SK-N-SH treated with all-trans-retinoic acid at 6 μM for 48 hours (cell line): ENCODE results near the gene COL26A1.

Experiments used
- ATAC-seq: fragments of 200-7000 bp; cut with Tn5 transposase; 3 replicates; pipeline ENCODE4 v1.9.1; 2020; ENCODE audit warnings: mild to moderate bottlenecking, moderate library complexity
- ARNTL ChIP-seq: fragments of 450-650 bp; formaldehyde crosslinking; IDR thresholded peaks from 2 replicates; pipeline ENCODE4 v1.5.0; 2020; ENCODE audit warnings: low read depth, mild to moderate bottlenecking, moderate library complexity, borderline replicate concordance
- BACH2 ChIP-seq: fragments of 250-450 bp; sonication (Bioruptor Pico); IDR thresholded peaks from 2 replicates; pipeline ENCODE4 v1.9.0; 2021; ENCODE audit warnings: mild to moderate bottlenecking, borderline replicate concordance
- CREB5 ChIP-seq: fragments of 250-450 bp; sonication (Bioruptor Pico); IDR thresholded peaks from 2 replicates; pipeline ENCODE4 v1.5.1; 2020; ENCODE audit warnings: low read depth, mild to moderate bottlenecking, moderate library complexity
- CSDC2 ChIP-seq: fragments of 250-450 bp; sonication (Bioruptor Pico); IDR thresholded peaks from 2 replicates; pipeline ENCODE4 v1.5.0; 2020; ENCODE audit warnings: mild to moderate bottlenecking, moderate library complexity
- CSRNP3 ChIP-seq: fragments of 250-450 bp; sonication (Bioruptor Pico); IDR thresholded peaks from 2 replicates; pipeline ENCODE4 v1.5.1; 2021; ENCODE audit warnings: mild to moderate bottlenecking, moderate library complexity
- ESRRG ChIP-seq: fragments of 250-450 bp; sonication (Bioruptor Pico); IDR thresholded peaks from 2 replicates; pipeline ENCODE4 v1.6.1; 2021; ENCODE audit warnings: mild to moderate bottlenecking
- GLIS3 ChIP-seq: fragments of 250-450 bp; sonication (Bioruptor Pico); IDR thresholded peaks from 2 replicates; pipeline ENCODE4 v1.5.0; 2020; ENCODE audit warnings: mild to moderate bottlenecking, moderate library complexity
- ISL1 ChIP-seq: fragments of 250-450 bp; sonication (Bioruptor Pico); IDR thresholded peaks from 2 replicates; pipeline ENCODE4 v2.1.2; 2022; ENCODE audit warnings: mild to moderate bottlenecking, moderate library complexity
- OSR1 ChIP-seq: fragments of 250-450 bp; sonication (Bioruptor Pico); IDR thresholded peaks from 2 replicates; pipeline ENCODE4 v1.8.0; 2022; ENCODE audit warnings: moderate library complexity, mild to moderate bottlenecking, inconsistent platforms
- PPARA ChIP-seq: fragments of 250-450 bp; sonication (Bioruptor Pico); IDR thresholded peaks from 2 replicates; pipeline ENCODE4 v1.5.0; 2020; ENCODE audit warnings: mild to moderate bottlenecking, borderline replicate concordance
- RARB ChIP-seq: fragments of 250-450 bp; sonication (Bioruptor Pico); IDR thresholded peaks from 2 replicates; pipeline ENCODE4 v1.8.0; 2021; ENCODE audit warnings: mild to moderate bottlenecking, moderate library complexity
- SNAI2 ChIP-seq: fragments of 250-450 bp; sonication (Bioruptor Pico); IDR thresholded peaks from 2 replicates; pipeline ENCODE4 v1.5.0; 2020; ENCODE audit warnings: mild to moderate bottlenecking, moderate library complexity
- TCF4 ChIP-seq: fragments of 250-450 bp; sonication (Bioruptor Pico); IDR thresholded peaks from 2 replicates; pipeline ENCODE4 v1.8.0; 2021; ENCODE audit warnings: mild to moderate bottlenecking, moderate library complexity, borderline replicate concordance
- TOX ChIP-seq: fragments of 250-450 bp; sonication (Bioruptor Pico); IDR thresholded peaks from 2 replicates; pipeline ENCODE4 v1.8.0; 2021; ENCODE audit warnings: mild to moderate bottlenecking, moderate library complexity, borderline replicate concordance
- ZC3H10 ChIP-seq: fragments of 250-450 bp; sonication (Bioruptor Pico); IDR thresholded peaks from 2 replicates; pipeline ENCODE4 v1.5.1; 2021; ENCODE audit warnings: mild to moderate bottlenecking, moderate library complexity
- ZFP30 ChIP-seq: fragments of 450-650 bp; formaldehyde crosslinking; IDR thresholded peaks from 2 replicates; pipeline ENCODE4 v1.5.0; 2022; ENCODE audit warnings: mild to moderate bottlenecking, moderate library complexity
- ZNF70 ChIP-seq: fragments of 450-650 bp; formaldehyde crosslinking; IDR thresholded peaks from 2 replicates; pipeline ENCODE4 v1.5.0; 2020; ENCODE audit warnings: mild to moderate bottlenecking, moderate library complexity
- ZNF8 ChIP-seq: fragments of 450-650 bp; formaldehyde crosslinking; IDR thresholded peaks from 2 replicates; pipeline ENCODE4 v1.5.0; 2020; ENCODE audit warnings: mild to moderate bottlenecking, moderate library complexity
- TF ChIP-seq, protein P1 (sequence below): fragments of 250-450 bp; sonication (Bioruptor Pico); IDR thresholded peaks from 2 replicates; pipeline ENCODE4 v1.8.0; 2020; ENCODE audit warnings: mild to moderate bottlenecking, moderate library complexity, borderline replicate concordance

The COL26A1 gene

GRCh38 chr7:101556453-101556968 is 193.8 kb downstream of the COL26A1 start (continued):
- no peak for TF ChIP-seq CREB5 (CRISPR knock-in tag)

- ATAC-seq = no peak
- TF ChIP-seq TCF4 (no peak), CSDC2 (CRISPR knock-in tag) (no peak), ZFP30 (CRISPR knock-in tag) (no peak), CSRNP3 (CRISPR knock-in tag) (no peak), PPARA (CRISPR knock-in tag) (no peak)
- TF ChIP-seq, protein P1, sequence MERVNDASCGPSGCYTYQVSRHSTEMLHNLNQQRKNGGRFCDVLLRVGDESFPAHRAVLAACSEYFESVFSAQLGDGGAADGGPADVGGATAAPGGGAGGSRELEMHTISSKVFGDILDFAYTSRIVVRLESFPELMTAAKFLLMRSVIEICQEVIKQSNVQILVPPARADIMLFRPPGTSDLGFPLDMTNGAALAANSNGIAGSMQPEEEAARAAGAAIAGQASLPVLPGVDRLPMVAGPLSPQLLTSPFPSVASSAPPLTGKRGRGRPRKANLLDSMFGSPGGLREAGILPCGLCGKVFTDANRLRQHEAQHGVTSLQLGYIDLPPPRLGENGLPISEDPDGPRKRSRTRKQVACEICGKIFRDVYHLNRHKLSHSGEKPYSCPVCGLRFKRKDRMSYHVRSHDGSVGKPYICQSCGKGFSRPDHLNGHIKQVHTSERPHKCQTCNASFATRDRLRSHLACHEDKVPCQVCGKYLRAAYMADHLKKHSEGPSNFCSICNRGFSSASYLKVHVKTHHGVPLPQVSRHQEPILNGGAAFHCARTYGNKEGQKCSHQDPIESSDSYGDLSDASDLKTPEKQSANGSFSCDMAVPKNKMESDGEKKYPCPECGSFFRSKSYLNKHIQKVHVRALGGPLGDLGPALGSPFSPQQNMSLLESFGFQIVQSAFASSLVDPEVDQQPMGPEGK = no peak
- TF ChIP-seq, all 23 proteins: peak for 0
Observed at GRCh38 chr7:101557421-101557820, 194.7 kb downstream of the COL26A1 start.

DNA sequence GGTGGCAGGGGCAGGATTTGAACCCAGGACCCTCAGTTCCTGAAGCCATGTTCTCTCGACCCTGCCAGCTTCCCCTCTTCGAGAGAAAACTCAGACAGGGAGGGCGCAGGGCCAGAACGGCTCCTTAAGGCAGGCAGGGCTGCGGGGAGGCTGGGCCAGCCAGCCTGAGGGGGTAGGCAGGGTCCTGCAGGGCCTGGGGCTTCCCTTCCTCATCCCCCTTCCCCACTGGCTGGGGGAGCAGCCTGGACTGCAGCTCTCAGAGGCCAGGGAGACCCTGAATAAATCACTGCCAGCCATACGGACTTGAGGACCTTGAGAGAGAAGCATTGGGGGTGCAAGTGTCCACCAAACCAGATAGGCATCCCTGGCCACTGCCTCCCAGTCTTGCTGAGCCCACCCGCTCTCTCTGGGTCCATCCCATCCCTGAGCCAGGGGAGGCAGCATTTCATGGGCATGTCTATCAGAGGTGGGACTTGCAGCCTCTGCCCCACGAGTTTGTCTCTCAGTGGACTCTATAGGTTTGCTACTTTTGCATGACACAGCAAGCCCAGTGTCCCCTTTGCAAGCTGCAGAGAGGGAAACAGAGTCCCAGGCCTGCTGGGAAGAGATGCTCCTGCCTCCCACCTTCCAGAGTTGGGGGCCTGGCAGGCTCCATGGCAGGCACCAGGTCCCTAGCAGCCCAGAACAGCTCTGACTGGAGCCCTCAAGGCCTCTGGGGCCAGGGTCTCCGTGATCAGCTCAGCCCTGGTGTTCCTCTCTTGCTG is 195.5 kb downstream of the COL26A1 start:
- no peak for ATAC-seq
- no peak for TF ChIP-seq ZC3H10 (CRISPR knock-in tag)
- no peak for TF ChIP-seq GLIS3 (CRISPR knock-in tag)
- TF ChIP-seq ESRRG (CRISPR knock-in tag) = no peak
- TF ChIP-seq, protein P1 = no peak
- TF ChIP-seq CSRNP3 (CRISPR knock-in tag) = no peak
- no peak for TF ChIP-seq TCF4

GRCh38 chr7:101558742-101559325 is 196.2 kb downstream of the COL26A1 start:
- TF ChIP-seq ZFP30 (CRISPR knock-in tag) = no peak
- TF ChIP-seq, protein P1 = no peak
- TF ChIP-seq RARB (CRISPR knock-in tag) = no peak
- TF ChIP-seq CSRNP3 (CRISPR knock-in tag) = no peak
- TF ChIP-seq ZNF8 = no peak
- TF ChIP-seq OSR1 (CRISPR knock-in tag) = no peak
- TF ChIP-seq ESRRG (CRISPR knock-in tag) = no peak
- TF ChIP-seq ZNF70 (CRISPR knock-in tag) = no peak
- no peak for TF ChIP-seq ARNTL (CRISPR knock-in tag)
- TF ChIP-seq ZC3H10 (CRISPR knock-in tag) = no peak
- no peak for TF ChIP-seq CREB5 (CRISPR knock-in tag)
- TF ChIP-seq TOX = no peak
- no peak for TF ChIP-seq SNAI2
- TF ChIP-seq CSDC2 (CRISPR knock-in tag) = no peak
- TF ChIP-seq TCF4 = no peak
- no peak for TF ChIP-seq BACH2 (CRISPR knock-in tag)
- TF ChIP-seq ISL1 = no peak
- TF ChIP-seq GLIS3 (CRISPR knock-in tag) = no peak
- peak; percentile 65 for ATAC-seq
